HepG2 (cell line): Measurements from ENCODE around the gene DPP3. TPM values are rescaled to one million over a fixed set of nuclear protein-coding genes. Genes with fewer than 3 reads are reported as not detected.
A peak's percentile ranks its signal among the peaks of the same experiment; 100 is the strongest.

Source experiments
- ATAC-seq: fragments of 200-7000 bp; cut with Tn5 transposase; 3 replicates; pipeline ENCODE4 v1.9.1; 2020; ENCODE audit warnings: mild to moderate bottlenecking, moderate library complexity
- BruUV-seq: library from RNA; stranded (reverse); fragments of 400-500 nt; replicated peaks from 2 replicates; lab custom pipeline; 2021; lab: Mats Ljungman, UMichigan
- CTCF ChIA-PET: fragments of 300-600 bp; formaldehyde crosslinking; extraction: SDS; loops from one replicate; lab custom pipeline; 2021; ENCODE audit warnings: low total read pairs, inconsistent platforms, low intra/inter-chr PET ratio; lab: Yijun Ruan, JAX
- POLR2A ChIA-PET: fragments of 350-600 bp; sonication (Branson Sonifier 250); formaldehyde crosslinking; loops from one replicate; lab custom pipeline; 2020; ENCODE audit warnings: antibody characterized with exemption, inconsistent platforms; lab: Yijun Ruan, JAX
- DNase-seq: peaks from one replicate; pipeline ENCODE4 v3.0.0-alpha.2; 2015; ENCODE audit warnings: low spot score
- FAIRE-seq: peaks from 3 replicates; lab custom pipeline; 2011; peaks lifted over from hg19 to GRCh38; lab: Jason Lieb, UNC
- H2AFZ ChIP-seq: one replicate; pipeline ENCODE4 v1.6.1; 2011; ENCODE audit warnings: low read length, inconsistent platforms
- H3K27ac ChIP-seq: fragments of 300-600 bp; 3 replicates; pipeline ENCODE4 v1.8.0; 2011; ENCODE audit warnings: mixed run types, mild to moderate bottlenecking, mixed read lengths, low read length, inconsistent platforms; ENCODE audit not compliant: insufficient read depth; ENCODE audit errors: extremely low read length
- H3K27me3 ChIP-seq, 2 experiments: fragments of 200-600 bp in 1 of 2; 2 replicates in 1 of 2; 3 replicates in 1 of 2; pipeline versions ENCODE4 v1.6.0 to v1.8.0; 2011; ENCODE audit warnings: low read length in 2 of 2, mild to moderate bottlenecking in 2 of 2, moderate library complexity in 2 of 2, inconsistent platforms in 1 of 2; ENCODE audit not compliant: insufficient read depth in 2 of 2, control insufficient read depth in 1 of 2
- H3K36me3 ChIP-seq, 2 experiments: fragments of 200-600 bp in 1 of 2; replicated peaks in 1 of 2; 2 replicates in 1 of 2; 3 replicates in 1 of 2; pipeline versions ENCODE4 v1.5.1 to v1.8.0; 2011; ENCODE audit warnings: low read length in 2 of 2, inconsistent platforms in 1 of 2; ENCODE audit not compliant: insufficient read depth in 2 of 2, control insufficient read depth in 1 of 2
- H3K4me1 ChIP-seq: 2 replicates; pipeline ENCODE4 v1.5.1; 2012; ENCODE audit warnings: low read length, inconsistent platforms; ENCODE audit not compliant: insufficient read depth
- H3K4me2 ChIP-seq: 2 replicates; pipeline ENCODE4 v1.6.0; 2011; ENCODE audit warnings: low read depth, low read length, inconsistent platforms
- H3K4me3 ChIP-seq, 3 experiments: fragments of 200-600 bp in 1 of 3; sonication (generic), shearing (Covaris generic) in 1 of 3; replicated peaks in 1 of 3; 2 replicates each; pipeline ENCODE4 v1.5.1; 2011 to 2016; ENCODE audit warnings: low read length in 3 of 3, inconsistent platforms in 2 of 3, low read depth in 2 of 3, mild to moderate bottlenecking in 2 of 3, control low read depth in 1 of 3, mixed read lengths in 1 of 3; ENCODE audit not compliant: insufficient read depth in 1 of 3
- H3K79me2 ChIP-seq: one replicate; pipeline ENCODE4 v1.6.1; 2011; ENCODE audit warnings: low read length, inconsistent platforms; ENCODE audit not compliant: insufficient read depth
- H3K9ac ChIP-seq: 2 replicates; pipeline ENCODE4 v1.6.0; 2011; ENCODE audit warnings: mild to moderate bottlenecking, low read depth, low read length, inconsistent platforms; ENCODE audit not compliant: insufficient read depth
- H3K9me3 ChIP-seq: 2 replicates; pipeline ENCODE4 v1.5.1; 2012; ENCODE audit warnings: mild to moderate bottlenecking, low read length
- H4K20me1 ChIP-seq: 2 replicates; pipeline ENCODE4 v1.6.0; 2011; ENCODE audit warnings: inconsistent platforms, mild to moderate bottlenecking, low read length, moderate library complexity; ENCODE audit not compliant: insufficient read depth
- AGO2 ChIP-seq: fragments of 200-400 bp; formaldehyde crosslinking; optimal IDR thresholded peaks from 2 replicates; pipeline ENCODE3; 2017; ENCODE audit warnings: mild to moderate bottlenecking, low read depth, low read length, moderate library complexity
- NFYC ChIP-seq: IDR thresholded peaks from 2 replicates; pipeline ENCODE4 v1.6.1; 2016; ENCODE audit warnings: missing genetic modification reagents, missing compliant biosample characterization
- U2AF2 ChIP-seq: fragments of 200-400 bp; formaldehyde crosslinking; IDR thresholded peaks from 2 replicates; pipeline ENCODE4 v1.6.1; 2017; ENCODE audit warnings: low read depth, mild to moderate bottlenecking, low read length
- ZC3H13 ChIP-seq: sonication (generic); formaldehyde crosslinking; IDR thresholded peaks from 2 replicates; pipeline ENCODE4 v1.8.1; 2023; ENCODE audit warnings: mild to moderate bottlenecking, missing genetic modification reagents, moderate library complexity
- ZNF431 ChIP-seq: sonication (generic); formaldehyde crosslinking; IDR thresholded peaks from 2 replicates; pipeline ENCODE4 v1.9.0; 2022; ENCODE audit warnings: missing genetic modification reagents, low read depth, mild to moderate bottlenecking, borderline replicate concordance
- ZNF577 ChIP-seq: sonication (generic); formaldehyde crosslinking; IDR thresholded peaks from 2 replicates; pipeline ENCODE4 v1.4.0; 2020; ENCODE audit warnings: mild to moderate bottlenecking, low read depth, missing genetic modification reagents, borderline replicate concordance
- WGBS: methylation state at CpG from one replicate; pipeline ENCODE4 v1.1.6; 2017; ENCODE audit warnings: low lambda C conversion rate; 5-methylcytosine and 5-hydroxymethylcytosine counted together
- in situ Hi-C: cut with HindIII; loops from 2 replicates; pipeline ENCODE4 v1.10.0; 2017; ENCODE audit warnings: low pct_unique_long_range_greater_than_20kb; ENCODE audit not compliant: extremely low pct_ligation_motif_present
- intact Hi-C: fragments of 100-400 bp; cut with micrococcal nuclease; formaldehyde crosslinking; loops from one replicate; pipeline ENCODE4 v1.10.0; 2022; ENCODE audit not compliant: unreplicated experiment
- polyA plus RNA-seq, 8 experiments: library from polyadenylated mRNA; depleted of rRNA in 3 of 8; stranded (reverse) in 7 of 8; unstranded in 1 of 8; fragments of >200 nt; fragmentation: Illumina TruSeq in 4 of 8; extraction: Trizol in 4 of 8; gene quantifications; 2 replicates each; pipeline versions ENCODE4 v1.2.1 to v1.2.3, GENCODE V29; 2011 to 2016; ENCODE audit warnings: low read depth in 4 of 8, missing spikeins in 1 of 8, mixed read lengths in 1 of 8; ENCODE audit not compliant: insufficient read depth in 1 of 8
- total RNA-seq, 5 experiments: library from RNA; depleted of rRNA; stranded (reverse); fragments of >200 nt; fragmentation: Illumina TruSeq; extraction: Trizol; gene quantifications; 2 replicates each; pipeline ENCODE4 v1.2.3, GENCODE V29; 2016; ENCODE audit warnings: low read depth in 1 of 5
- TF ChIP-seq, protein P1 (sequence below): sonication (generic); formaldehyde crosslinking; IDR thresholded peaks from 2 replicates; pipeline ENCODE4 v1.5.1; 2020; ENCODE audit warnings: missing genetic modification reagents, mild to moderate bottlenecking, borderline replicate concordance
- TF ChIP-seq, protein P2 (sequence below): sonication (generic); formaldehyde crosslinking; IDR thresholded peaks from 2 replicates; pipeline ENCODE4 v1.4.0; 2020; ENCODE audit warnings: mild to moderate bottlenecking, missing genetic modification reagents

DPP3 gene
- total and polyA plus RNA-seq, 2 of the 13 experiments (the other 11 are each of a cell fraction or from before 2014, with no cell fraction given) = 38.4 to 59.8 TPM

DNA sequence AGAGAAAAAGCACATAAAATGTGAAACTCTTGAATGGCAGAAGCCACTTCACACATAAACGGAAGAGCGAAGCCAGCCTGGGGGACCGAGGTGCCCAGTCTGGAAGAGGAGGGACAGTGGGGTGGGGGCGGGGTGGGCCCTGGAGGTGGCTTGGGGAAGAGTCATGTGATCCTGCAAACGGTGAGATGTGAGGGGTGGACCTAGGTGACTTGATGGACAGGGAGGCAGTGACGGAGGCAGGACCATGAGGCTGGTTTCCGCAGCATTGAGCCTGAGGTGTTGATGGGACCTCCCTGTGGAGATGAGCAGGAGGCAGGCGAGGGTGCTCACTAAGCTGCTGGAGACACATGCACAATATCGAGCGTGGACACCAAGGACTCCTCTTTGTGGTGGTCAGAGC is 48.8 kb downstream of the DPP3 start (continued):
- TF ChIP-seq ZNF431 (CRISPR knock-in tag) (no peak), ZNF577 (CRISPR knock-in tag) (no peak)
- TF ChIP-seq, protein P1, sequence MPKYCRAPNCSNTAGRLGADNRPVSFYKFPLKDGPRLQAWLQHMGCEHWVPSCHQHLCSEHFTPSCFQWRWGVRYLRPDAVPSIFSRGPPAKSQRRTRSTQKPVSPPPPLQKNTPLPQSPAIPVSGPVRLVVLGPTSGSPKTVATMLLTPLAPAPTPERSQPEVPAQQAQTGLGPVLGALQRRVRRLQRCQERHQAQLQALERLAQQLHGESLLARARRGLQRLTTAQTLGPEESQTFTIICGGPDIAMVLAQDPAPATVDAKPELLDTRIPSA (CRISPR knock-in tag) = no peak

DNA sequence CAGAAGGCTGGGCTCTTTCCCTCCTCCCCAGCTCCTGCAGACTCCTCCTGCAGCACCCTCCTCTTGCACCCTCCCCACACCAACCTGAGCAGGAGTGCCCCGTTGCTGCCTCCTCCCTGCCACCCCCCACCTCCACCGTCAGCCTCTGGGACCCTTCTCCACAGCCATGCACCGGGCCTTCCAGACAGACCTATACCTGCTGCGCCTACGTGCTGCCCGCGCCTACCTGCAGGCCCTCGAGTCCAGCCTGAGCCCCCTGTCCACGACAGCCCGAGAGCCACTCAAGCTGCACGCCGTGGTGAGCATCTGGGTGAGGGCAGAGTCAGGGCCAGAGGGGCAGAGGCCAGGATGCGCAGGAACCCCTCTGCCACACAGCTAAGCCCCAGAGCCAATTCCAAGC is 49.4 kb downstream of the DPP3 start:
- intact Hi-C loops (no loop called here), in situ Hi-C loops (no loop called here)
- no TSS peak for BruUV-seq
- Histone ChIP-seq H3K27me3 (no peaks in the 10 kb centered on the region), H3K4me1 (0 out of 2 replicates have a peak, but pooled peaks cover 7% of the 10 kb centered on the region), H3K9ac (no peak overlapping the region), H3K79me2 (no peaks in the 10 kb centered on the region), H4K20me1 (no peaks in the 10 kb centered on the region), H3K4me3 (no peak overlapping the region), H2AFZ (no peak overlapping the region), H3K36me3 (peaks cover 0 to 1% of the 10 kb centered on the region in 2 experiments; a peak in 2 of 5 replicates), H3K27ac (no peak overlapping the region), H3K9me3 (no peaks in the 10 kb centered on the region), H3K4me2 (no peak overlapping the region)
- WGBS = 92% methylated on average over 6 of the region's 13 CpGs
- POLR2A ChIA-PET = no interaction called here
- TF ChIP-seq NFYC (CRISPR knock-in tag) (no peak), U2AF2 (no peak), AGO2 (peak; percentile 43), ZC3H13 (CRISPR knock-in tag) (no peak)
- TF ChIP-seq, protein P2, sequence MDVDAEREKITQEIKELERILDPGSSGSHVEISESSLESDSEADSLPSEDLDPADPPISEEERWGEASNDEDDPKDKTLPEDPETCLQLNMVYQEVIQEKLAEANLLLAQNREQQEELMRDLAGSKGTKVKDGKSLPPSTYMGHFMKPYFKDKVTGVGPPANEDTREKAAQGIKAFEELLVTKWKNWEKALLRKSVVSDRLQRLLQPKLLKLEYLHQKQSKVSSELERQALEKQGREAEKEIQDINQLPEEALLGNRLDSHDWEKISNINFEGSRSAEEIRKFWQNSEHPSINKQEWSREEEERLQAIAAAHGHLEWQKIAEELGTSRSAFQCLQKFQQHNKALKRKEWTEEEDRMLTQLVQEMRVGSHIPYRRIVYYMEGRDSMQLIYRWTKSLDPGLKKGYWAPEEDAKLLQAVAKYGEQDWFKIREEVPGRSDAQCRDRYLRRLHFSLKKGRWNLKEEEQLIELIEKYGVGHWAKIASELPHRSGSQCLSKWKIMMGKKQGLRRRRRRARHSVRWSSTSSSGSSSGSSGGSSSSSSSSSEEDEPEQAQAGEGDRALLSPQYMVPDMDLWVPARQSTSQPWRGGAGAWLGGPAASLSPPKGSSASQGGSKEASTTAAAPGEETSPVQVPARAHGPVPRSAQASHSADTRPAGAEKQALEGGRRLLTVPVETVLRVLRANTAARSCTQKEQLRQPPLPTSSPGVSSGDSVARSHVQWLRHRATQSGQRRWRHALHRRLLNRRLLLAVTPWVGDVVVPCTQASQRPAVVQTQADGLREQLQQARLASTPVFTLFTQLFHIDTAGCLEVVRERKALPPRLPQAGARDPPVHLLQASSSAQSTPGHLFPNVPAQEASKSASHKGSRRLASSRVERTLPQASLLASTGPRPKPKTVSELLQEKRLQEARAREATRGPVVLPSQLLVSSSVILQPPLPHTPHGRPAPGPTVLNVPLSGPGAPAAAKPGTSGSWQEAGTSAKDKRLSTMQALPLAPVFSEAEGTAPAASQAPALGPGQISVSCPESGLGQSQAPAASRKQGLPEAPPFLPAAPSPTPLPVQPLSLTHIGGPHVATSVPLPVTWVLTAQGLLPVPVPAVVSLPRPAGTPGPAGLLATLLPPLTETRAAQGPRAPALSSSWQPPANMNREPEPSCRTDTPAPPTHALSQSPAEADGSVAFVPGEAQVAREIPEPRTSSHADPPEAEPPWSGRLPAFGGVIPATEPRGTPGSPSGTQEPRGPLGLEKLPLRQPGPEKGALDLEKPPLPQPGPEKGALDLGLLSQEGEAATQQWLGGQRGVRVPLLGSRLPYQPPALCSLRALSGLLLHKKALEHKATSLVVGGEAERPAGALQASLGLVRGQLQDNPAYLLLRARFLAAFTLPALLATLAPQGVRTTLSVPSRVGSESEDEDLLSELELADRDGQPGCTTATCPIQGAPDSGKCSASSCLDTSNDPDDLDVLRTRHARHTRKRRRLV (CRISPR knock-in tag) = no peak
- FAIRE-seq = no peak
- no peak for ATAC-seq
- CTCF ChIA-PET = no interaction called here
- DNase-seq = no peak
